NB4 (cell line): ENCODE results near the gene HAVCR2.

Experiments
- DNase-seq: peaks from one replicate; pipeline ENCODE4 v3.0.0; 2010; ENCODE audit warnings: low read depth
- H3K4me3 ChIP-seq: one replicate; pipeline ENCODE4 v1.5.1; 2011; ENCODE audit warnings: mild to moderate bottlenecking, low read depth, low read length, moderate library complexity
- MAX ChIP-seq: IDR thresholded peaks from 2 replicates; pipeline ENCODE4 v1.6.1; 2011; ENCODE audit warnings: low read depth, low read length
- MYC ChIP-seq: IDR thresholded peaks from 2 replicates; pipeline ENCODE4 v1.6.1; 2011; ENCODE audit warnings: low read depth, low read length
- POLR2A ChIP-seq: IDR thresholded peaks from 2 replicates; pipeline ENCODE4 v1.6.1; 2011; ENCODE audit warnings: mild to moderate bottlenecking; ENCODE audit not compliant: insufficient read length; ENCODE audit errors: extremely low read depth
- TF ChIP-seq, protein P1 (sequence below): IDR thresholded peaks from one replicate; pipeline ENCODE4 v1.5.1; 2012; ENCODE audit warnings: low read depth, low read length

Gene HAVCR2

DNA sequence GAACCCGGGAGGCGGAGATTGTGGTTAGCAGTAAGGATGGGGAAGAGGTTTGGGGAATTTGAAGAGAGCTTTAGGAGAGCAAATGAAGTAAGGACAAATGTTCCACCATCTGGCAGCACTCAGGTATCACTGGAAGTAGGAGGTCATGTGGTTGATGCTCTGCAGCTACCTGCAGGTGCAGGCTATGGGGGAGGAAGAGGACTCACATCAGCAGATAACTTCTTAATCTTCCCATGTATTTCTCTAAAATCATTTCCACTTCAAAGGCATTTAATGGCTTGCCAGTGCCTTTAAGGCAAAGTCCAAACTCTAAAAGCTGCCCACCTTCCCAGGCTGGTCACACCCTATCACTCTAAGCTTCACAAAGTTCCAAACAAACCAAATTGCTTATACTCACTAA is 41.8 kb downstream of the HAVCR2 start:
- TF ChIP-seq POLR2A: no peak
- no peak for TF ChIP-seq MAX
- TF ChIP-seq, protein P1, sequence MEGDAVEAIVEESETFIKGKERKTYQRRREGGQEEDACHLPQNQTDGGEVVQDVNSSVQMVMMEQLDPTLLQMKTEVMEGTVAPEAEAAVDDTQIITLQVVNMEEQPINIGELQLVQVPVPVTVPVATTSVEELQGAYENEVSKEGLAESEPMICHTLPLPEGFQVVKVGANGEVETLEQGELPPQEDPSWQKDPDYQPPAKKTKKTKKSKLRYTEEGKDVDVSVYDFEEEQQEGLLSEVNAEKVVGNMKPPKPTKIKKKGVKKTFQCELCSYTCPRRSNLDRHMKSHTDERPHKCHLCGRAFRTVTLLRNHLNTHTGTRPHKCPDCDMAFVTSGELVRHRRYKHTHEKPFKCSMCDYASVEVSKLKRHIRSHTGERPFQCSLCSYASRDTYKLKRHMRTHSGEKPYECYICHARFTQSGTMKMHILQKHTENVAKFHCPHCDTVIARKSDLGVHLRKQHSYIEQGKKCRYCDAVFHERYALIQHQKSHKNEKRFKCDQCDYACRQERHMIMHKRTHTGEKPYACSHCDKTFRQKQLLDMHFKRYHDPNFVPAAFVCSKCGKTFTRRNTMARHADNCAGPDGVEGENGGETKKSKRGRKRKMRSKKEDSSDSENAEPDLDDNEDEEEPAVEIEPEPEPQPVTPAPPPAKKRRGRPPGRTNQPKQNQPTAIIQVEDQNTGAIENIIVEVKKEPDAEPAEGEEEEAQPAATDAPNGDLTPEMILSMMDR: no peak
- no peak for TF ChIP-seq MYC
- no peak overlapping the region for H3K4me3 ChIP-seq
- no peak for DNase-seq

DNA sequence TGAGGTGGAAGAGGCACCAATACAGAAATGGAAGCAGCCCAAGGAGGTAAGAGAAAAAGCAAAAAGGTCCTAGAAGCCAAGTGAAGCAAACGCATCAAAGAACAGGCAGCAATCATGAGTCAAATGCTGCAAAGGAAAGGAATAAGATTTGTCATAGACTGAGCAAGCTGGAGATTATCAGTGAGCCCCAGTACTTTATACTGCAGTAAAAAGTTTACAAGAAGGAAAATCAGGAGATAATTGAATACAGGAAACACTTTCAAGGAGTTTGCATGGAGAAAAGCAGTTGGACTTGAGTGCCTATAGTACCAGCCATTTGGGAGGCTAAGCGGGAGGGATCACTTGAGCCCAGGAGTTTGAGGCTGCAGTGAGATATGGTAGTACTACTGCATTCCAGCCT is 42.8 kb downstream of the HAVCR2 start:
- DNase-seq: no peak
- H3K4me3 ChIP-seq: no peak overlapping the region
- no peak for TF ChIP-seq MAX
- TF ChIP-seq, protein P1: no peak
- TF ChIP-seq POLR2A: no peak
- TF ChIP-seq MYC: no peak

DNA sequence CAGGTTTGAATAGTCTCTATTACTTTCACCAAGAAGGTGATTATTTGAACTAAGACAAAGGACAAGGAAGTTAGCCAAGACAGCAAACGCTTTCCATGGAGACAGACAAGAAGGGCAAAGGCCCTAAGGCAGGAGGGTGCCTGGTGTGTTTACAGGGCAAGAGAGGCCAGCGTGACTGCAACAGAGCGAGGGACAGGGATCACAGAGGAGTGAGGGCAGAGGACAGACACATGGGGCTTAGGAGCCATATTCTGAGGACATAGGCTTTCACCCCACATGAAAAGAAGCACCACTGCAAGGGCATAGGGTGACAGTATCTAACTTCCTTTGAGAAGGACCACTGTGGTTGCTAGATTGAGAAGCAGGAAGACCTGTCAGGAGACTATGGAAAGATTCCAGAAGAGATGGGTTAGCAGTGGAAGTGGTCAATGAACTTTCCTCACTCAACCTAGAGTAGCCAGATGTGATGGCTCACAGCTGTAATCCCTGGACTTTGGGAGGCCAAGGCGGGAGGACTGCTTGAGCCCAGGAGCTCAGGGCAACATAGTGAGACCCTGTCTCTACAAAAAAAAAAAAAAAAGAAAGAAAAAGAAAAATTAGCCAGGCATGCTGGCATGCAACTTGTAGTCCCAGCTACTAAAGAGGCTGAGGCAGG is 44.9 kb downstream of the HAVCR2 start:
- H3K4me3 ChIP-seq: no peak overlapping the region
- TF ChIP-seq MAX (no peak), POLR2A (no peak), MYC (no peak)
- TF ChIP-seq, protein P1: no peak

DNA sequence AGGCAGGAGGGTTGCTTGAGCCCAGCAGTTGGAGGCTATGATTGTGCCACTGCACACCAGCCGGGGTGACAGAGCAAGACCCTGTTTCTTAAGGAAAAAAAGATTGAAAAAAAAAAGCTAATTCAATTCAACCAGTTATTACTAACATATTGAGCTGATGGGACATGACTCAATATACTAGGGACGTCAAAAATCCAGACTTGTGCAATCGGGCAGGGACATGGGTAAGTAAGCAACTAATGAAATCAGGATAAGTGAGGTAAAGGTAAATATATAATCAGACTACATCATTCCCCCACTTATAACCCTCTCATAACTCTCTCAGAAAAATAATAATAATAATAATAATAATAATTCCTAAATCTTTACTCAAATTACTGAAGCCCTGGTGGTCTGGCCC is 49.0 kb downstream of the HAVCR2 start:
- no peak for DNase-seq
- H3K4me3 ChIP-seq: no peak overlapping the region
- TF ChIP-seq, protein P1: no peak
- TF ChIP-seq MYC (no peak), MAX (no peak), POLR2A (no peak)

More for the DNA sequence above, 44.9 kb downstream of the HAVCR2 start:
- DNase-seq: no peak

- no peak within 1 kb of the TSS for H3K4me3 ChIP-seq
- no peak for DNase-seq
- no peak for TF ChIP-seq POLR2A
- TF ChIP-seq MYC: no peak
- TF ChIP-seq MAX: no peak
- TF ChIP-seq, protein P1: no peak
These were observed 49.7 kb downstream of the HAVCR2 start, which contains the start of gene HAVCR1 for GRCh38 chr5:157059093-157059539. Gene HAVCR1 (minus strand): TSS chr5:157059116. CDS start chr5:157057943, 1,173 bp downstream.
